Measurements from ENCODE around the gene SLC22A31. TPM values are rescaled to one million over a fixed set of nuclear protein-coding genes. Genes with fewer than 3 reads are reported as not detected.
"Not testable (repeated sequence)": the region's sequence is repeated elsewhere in the genome, so short reads cannot be mapped to it uniquely, and the experiment has no call there.

The SLC22A31 gene
- total RNA-seq, 1 donor from 2014 or later = not detected

GRCh38 chr16:89190150-89190958 is 10.0 kb downstream of the SLC22A31 start:
- Histone ChIP-seq H3K4me1 (peaks cover 0 to 5% of the 10 kb centered on the region in 2 donors), H3K36me3 (no peaks in the 10 kb centered on the region), H3K4me3 (no peak overlapping the region), H3K27ac (no peak overlapping the region), H3K9me3 (no peaks in the 10 kb centered on the region), H3K27me3 (no peaks in the 10 kb centered on the region)
- intact Hi-C loops (cut with DNase I) = no loop called here
- no peak for TF ChIP-seq CTCF (IDR thresholded peaks at IDR 0.05)
- DNase-seq (ENCODE audit: low spot score in 2 of 2) = peak in 1 of 2 donors; percentile 61

DNA sequence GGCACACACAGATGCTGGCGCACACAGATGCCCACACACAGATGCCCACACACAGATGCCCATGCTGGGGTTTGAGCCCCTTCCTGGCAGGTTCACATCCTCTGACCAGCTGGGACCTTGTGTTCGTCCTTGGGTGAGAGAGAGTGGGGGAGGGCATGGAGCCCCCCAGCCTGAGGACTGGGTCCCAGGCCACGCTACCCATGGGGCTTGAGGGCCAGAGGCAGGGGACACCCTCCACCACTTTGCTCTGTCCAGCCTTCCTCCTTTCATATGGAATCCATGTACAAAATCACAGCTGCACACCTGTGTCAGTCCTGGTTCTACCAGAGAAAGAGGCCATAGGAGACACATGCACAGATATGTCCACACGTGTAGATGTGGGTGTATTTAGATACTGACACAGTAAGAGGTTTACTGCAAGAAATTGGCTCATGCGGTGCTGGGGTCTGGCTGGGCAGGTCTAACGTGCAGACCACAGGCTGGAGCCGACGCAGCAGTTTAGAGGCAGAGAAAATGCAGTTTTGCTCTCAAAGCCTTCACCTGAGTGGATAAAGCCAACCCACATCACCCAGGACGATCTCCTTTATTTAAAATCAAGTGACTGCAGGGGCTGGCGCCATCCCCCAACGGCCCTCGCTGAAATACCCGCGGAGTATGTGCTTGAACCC is 10.8 kb downstream of the SLC22A31 start:
- TF ChIP-seq CTCF (IDR thresholded peaks at IDR 0.05) = no peak
- Histone ChIP-seq H3K36me3 (no peaks in the 10 kb centered on the region), H3K4me1 (peaks cover 0 to 5% of the 10 kb centered on the region in 2 donors), H3K9me3 (no peaks in the 10 kb centered on the region), H3K4me3 (no peak overlapping the region), H3K27ac (no peak overlapping the region), H3K27me3 (no peaks in the 10 kb centered on the region)
- intact Hi-C loops (cut with DNase I) = no loop called here
- no peak for DNase-seq (ENCODE audit: low spot score in 2 of 2)

DNA sequence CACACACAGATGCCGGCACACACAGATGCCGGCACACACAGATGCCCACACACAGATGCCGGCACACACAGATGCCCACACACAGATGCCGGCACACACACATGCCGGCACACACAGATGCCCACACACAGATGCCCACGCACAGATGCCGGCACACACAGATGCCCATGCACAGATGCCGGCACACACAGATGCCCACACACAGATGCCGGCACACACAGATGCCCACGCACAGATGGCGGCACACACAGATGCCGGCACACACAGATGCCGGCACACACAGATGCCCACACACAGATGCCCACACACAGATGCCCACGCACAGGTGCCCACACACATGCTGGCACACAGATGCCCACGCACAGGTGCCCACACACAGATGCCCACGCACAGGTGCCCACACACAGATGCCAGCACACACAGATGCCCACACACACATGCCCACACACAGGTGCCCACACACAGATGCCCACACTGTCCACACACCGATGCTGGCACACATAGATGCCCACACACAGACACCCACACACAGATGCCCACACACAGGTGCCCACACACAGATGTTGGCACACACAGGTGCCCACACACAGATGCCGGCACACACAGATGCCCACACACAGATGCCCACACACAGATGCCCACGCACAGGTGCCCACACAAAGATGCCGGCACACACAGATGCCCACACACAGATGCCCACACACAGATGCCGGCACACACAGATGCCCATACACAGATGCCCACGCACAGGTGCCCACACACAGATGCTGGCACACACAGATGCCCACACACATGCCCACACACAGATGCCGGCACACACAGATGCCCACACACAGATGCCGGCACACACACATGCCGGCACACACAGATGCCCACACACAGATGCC is 11.6 kb downstream of the SLC22A31 start:
- H3K9me3 ChIP-seq; intact Hi-C loops (cut with DNase I); H3K36me3 ChIP-seq; H3K4me3 ChIP-seq; H3K27ac ChIP-seq; DNase-seq (ENCODE audit: low spot score in 2 of 2); H3K27me3 ChIP-seq; H3K4me1 ChIP-seq: not testable (repeated sequence)

- no peak for TF ChIP-seq CTCF (IDR thresholded peaks at IDR 0.05)
- Histone ChIP-seq H3K4me3 (no peak overlapping the region), H3K27me3 (no peaks in the 10 kb centered on the region), H3K27ac (no peak overlapping the region), H3K9me3 (no peaks in the 10 kb centered on the region), H3K36me3 (no peaks in the 10 kb centered on the region), H3K4me1 (peaks cover 0 to 5% of the 10 kb centered on the region in 2 donors)
- DNase-seq (ENCODE audit: low spot score in 2 of 2) = no peak
- intact Hi-C loops (cut with DNase I) = no loop called here
Measured at GRCh38 chr16:89187770-89188392, 12.5 kb downstream of the SLC22A31 start.

DNA sequence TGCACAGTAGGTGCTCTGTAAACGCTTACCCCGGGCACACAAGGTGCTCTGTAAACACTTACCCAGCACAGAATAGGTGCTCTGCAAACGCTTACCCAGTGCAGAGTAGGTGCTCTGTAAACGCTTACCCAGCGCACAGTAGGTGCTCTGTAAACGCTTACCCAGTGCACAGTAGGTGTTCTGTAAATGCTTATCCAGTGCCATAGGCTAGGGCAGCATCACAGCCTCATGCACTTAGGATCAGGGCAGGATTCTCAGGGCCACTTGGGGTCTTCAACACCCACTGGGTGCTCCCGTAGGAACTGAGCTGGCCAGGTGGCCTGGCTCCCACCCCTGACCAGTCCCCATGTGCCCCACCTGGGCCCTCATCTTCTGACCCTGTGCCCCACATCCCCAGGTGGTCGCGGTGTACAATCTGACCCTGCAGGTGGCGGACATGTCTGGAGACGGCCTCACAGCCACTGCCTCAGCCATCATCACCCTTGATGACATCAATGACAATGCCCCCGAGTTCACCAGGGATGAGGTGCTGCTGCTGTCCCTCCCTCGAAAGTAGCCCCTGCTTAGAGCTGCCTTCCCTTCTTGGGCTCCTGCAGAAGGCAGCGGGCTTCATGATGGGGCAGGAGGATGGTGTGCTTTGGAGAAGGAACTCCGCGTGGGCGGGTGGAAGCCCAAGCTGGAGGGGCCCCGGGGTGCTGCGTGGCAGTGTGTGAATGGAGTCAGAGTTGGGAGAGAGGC is 13.1 kb downstream of the SLC22A31 start:
- Histone ChIP-seq H3K36me3 (no peaks in the 10 kb centered on the region), H3K4me1 (peaks cover 0 to 5% of the 10 kb centered on the region in 2 donors), H3K9me3 (no peaks in the 10 kb centered on the region), H3K4me3 (no peak overlapping the region), H3K27ac (no peak overlapping the region), H3K27me3 (no peaks in the 10 kb centered on the region)
- intact Hi-C loops (cut with DNase I) = no loop called here
- TF ChIP-seq CTCF (IDR thresholded peaks at IDR 0.05) = no peak
- no peak for DNase-seq (ENCODE audit: low spot score in 2 of 2)

DNA sequence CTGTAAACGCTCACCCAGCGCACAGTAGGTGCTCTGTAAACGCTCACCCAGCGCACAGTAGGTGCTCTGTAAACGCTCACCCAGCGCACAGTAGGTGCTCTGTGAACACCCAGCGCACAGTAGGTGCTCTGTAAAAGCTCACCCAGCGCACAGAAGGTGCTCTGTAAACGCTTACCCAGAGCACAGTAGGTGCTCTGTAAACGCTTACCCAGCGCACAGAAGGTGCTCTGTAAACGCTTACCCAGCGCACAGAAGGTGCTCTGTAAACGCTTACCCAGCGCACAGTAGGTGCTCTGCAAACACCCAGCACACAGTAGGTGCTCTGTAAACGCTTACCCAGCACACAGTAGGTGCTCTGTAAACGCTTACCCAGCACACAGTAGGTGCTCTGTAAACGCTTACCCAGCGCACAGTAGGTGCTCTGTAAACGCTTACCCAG is 13.7 kb downstream of the SLC22A31 start:
- DNase-seq (ENCODE audit: low spot score in 2 of 2); H3K4me1 ChIP-seq; H3K36me3 ChIP-seq; H3K9me3 ChIP-seq; intact Hi-C loops (cut with DNase I); H3K27ac ChIP-seq; H3K4me3 ChIP-seq; H3K27me3 ChIP-seq: not testable (repeated sequence)

GRCh38 chr16:89185887-89186592 is 14.3 kb downstream of the SLC22A31 start:
- DNase-seq (ENCODE audit: low spot score in 2 of 2); intact Hi-C loops (cut with DNase I); H3K9me3 ChIP-seq; H3K27me3 ChIP-seq; H3K4me1 ChIP-seq; H3K4me3 ChIP-seq; H3K36me3 ChIP-seq; H3K27ac ChIP-seq: not testable (repeated sequence)
